SW 1271 (cell line): ENCODE data around the gene TP53INP2.
"Not testable (repeated sequence)": the region's sequence is repeated elsewhere in the genome, so short reads cannot be mapped to it uniquely, and the experiment has no call there.

Experiments
- DNase-seq, 2 experiments: peaks; one replicate each; lab custom pipeline; 2025; lab: John Stamatoyannopoulos, UW

Gene TP53INP2, protein sequence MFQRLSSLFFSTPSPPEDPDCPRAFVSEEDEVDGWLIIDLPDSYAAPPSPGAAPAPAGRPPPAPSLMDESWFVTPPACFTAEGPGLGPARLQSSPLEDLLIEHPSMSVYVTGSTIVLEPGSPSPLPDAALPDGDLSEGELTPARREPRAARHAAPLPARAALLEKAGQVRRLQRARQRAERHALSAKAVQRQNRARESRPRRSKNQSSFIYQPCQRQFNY

DNA sequence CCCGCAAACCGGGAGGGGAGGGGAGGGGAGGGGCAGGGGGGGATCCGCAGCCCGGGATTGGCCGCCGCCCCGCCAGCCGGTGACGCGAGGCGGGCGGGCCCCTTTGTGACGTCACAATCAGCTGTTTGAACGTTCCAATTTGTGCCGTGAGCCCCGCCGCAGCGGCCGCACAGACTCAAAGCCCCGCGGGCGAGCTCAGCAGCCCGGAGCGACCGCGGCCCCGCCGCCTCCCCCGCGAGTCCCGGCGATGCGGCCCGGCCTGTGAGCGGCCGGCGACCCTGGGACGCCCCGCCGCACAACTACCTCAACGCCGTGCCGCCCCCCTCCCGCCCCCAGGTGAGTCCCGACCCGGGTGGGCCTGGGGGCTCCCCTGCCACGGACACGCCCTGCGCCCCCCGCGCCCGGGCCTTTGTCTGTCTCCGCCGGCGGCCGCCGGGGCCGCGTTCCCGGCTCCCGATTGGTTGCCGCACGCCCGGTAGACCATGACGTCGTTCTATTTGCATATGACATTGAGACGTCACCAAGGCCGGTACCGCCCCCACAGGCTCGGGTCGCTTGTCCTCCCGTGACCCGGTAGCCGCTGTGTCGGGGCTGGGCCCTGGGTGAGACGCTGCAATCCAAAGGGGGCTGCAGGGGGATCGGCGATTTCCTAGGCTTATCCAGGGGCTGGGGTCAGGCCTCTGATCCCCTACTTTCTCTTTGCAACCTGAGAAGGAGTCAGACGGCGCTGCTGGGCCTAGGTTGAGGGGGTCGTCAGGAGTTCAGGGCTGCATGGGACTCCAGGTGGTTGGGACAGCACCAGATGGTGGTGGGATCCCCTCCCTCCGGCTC lies at the start of gene TP53INP2:
Gene TP53INP2 (plus strand): TSS at position 168 of the 831 bp plus-strand sequence. CDS start 4,396 bp downstream, outside the sequence.
- peak; percentile 95 to 98 for DNase-seq

DNA sequence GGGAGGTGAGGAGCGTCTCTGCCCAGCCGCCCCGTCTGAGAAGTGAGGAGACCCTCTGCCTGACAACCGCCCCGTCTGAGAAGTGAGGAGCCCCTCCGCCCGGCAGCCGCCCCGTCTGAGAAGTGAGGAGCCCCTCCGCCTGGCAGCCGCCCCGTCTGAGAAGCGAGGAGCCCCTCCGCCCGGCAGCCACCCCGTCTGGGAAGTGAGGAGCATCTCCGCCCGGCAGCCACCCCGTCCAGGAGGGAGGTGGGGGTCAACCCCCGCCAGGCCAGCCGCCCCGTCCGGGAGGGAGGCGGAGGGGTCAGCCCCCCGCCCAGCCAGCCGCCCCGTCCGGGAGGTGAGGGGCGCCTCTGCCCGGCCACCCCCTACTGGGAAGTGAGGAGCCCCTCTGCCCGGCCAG lies 45.5 kb upstream of the TP53INP2 start:
- not testable (repeated sequence) for DNase-seq

DNA sequence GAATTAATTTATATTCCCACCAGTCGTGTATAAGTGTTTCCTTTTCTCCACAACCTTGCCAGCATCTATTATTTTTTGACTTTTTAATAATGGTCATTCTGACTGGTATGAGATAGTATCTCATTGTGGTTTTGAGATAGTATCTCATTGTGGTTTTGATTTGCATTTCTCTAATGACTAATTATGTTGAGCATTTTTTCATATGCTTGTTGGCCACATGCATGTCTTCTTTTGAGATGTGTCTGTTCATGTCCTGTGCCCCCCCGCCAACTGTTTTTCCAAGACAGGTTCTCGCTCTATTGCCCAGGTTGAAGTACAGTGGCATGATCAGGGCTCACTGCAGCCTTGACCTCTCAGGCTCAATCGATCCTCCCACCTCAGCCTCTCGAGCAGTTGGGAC lies 42.3 kb upstream of the TP53INP2 start:
- not testable (repeated sequence) for DNase-seq

DNA sequence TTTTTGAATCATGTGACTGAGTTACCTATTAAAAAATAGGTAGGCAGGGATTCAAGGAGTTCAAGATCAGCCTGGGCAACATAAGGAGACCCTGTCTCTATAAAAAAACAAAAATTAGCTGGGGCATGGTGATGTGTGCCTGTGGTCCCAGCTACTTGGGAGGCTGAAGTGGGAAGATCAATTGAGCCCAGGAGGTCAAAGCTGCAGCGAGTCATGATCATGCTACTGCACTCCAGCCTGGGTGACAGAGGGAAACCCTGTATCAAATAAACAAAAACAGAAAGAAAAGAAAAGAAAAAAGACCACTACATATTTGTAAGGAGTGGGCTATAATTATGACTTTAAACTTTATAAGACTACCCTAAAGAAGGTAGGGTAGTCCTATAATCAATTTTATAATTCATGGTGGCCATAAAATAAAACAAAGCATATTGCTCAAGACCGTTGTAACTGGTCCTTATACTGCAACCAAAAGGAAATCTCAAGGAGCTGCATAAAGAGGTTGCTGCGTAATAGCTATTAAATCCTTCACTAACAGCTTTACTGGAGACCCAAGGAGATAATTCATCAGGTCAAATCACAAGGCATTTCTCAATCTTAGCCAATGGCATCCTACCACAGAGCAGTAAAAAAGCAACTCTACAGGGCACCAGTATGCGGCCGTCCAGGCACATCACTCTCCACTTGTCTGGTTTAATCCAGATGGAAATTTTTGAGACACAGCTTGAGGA lies 40.8 kb upstream of the TP53INP2 start:
- DNase-seq: no peak

DNA sequence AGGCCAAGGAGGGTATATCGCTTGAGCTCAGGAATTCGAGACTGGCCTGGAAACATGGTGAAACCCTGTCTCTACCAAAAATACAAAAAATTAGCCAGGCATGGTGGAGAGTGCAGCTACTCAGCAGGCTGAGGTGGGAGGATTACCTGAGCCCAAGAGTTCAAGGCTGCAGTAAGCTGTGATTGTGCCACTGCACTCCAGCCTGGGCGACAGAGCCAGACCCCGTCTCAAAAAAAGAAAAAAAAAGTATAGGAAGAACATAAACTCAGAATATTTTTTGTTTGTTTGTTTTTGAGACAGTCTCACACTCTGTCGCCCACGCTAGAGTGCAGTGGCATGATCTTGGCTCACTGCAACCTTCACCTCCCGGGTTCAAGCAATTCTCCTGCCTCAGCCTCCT lies 39.4 kb upstream of the TP53INP2 start:
- not testable (repeated sequence) for DNase-seq

DNA sequence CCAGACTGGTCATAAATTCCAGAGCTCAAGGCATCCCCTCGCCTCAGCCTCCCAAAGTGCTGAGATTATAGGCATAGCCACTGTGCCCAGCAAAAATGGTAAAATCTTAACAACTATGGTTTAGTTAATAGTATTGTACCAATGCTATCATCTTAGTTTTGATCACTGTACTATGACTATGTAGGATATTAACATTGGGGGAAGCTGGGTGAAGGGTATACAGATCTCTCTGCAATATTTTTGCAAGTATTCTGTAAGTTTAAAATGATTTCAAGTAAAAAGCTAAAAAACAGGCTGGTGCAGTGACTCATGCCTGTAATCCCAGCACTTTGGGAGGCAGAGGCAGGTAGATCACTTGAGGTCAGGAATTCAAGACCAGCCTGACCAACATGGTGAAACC lies 35.0 kb upstream of the TP53INP2 start:
- DNase-seq: no peak

DNA sequence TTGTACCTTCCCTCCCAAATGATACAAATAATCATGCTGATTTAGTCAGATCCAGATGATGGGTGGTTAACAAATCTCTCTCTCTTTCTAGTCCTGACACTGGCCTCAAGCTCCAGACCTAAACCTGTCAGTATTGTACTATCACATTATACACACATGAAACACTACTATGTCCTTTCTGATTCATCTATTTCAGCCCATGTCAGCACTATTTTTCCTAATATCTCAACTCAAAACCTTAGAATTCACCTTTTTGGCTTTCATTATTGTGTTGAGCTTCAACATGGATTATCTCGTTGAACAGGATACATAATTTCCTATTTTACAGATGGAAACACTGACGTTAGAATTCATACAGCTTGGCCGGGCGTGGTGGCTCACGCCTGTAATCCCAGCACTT lies 30.7 kb upstream of the TP53INP2 start:
- no peak for DNase-seq

DNA sequence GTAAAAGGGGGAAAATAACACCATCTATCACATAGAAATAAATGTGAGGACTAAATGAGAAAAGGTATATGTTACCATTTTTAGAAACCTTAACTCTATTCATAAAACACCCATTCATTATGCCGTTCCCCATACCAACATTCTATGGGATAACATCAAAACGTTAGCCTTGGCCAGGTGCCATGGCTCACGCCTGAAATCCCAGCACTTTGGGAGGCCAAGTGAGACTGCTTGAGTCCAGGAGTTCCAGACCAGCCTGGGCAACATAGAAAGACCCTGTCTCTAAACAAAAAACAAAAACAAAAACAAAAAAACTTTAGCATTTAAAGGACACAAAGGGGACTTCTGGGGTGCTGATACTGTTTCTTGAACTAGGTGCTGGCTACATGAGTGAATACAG lies 28.6 kb upstream of the TP53INP2 start:
- DNase-seq: no peak

DNA sequence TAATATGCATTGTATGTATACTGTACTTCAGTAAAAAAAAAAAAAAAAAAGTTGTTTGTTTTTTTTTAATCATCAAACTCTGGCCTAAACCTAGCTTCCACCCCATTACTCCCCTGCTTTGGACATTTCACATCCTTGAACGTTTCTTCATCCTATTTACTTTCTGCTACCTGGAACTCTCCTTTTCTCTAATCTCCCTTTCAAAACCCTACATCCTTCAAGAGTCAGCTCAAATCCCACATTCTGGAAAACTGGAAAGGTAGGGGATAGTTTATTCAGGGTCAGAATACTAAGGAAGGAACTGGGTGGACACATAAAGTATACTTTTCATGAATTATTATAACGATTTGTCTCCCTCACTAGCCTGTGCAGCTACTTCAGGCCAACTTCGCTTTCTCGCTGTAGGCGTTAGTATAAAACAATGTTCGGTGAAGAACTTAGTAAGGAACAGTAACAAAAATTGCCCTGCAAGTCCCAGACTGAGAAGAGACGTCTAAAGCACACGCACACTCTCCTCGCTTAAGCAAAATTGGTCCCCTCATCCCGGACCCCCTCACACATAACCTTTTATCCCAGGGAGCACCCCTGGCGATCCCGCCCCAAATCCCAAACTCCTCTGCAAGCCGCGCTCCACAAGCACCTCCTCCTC lies 28.0 kb upstream of the TP53INP2 start:
- DNase-seq: no peak

DNA sequence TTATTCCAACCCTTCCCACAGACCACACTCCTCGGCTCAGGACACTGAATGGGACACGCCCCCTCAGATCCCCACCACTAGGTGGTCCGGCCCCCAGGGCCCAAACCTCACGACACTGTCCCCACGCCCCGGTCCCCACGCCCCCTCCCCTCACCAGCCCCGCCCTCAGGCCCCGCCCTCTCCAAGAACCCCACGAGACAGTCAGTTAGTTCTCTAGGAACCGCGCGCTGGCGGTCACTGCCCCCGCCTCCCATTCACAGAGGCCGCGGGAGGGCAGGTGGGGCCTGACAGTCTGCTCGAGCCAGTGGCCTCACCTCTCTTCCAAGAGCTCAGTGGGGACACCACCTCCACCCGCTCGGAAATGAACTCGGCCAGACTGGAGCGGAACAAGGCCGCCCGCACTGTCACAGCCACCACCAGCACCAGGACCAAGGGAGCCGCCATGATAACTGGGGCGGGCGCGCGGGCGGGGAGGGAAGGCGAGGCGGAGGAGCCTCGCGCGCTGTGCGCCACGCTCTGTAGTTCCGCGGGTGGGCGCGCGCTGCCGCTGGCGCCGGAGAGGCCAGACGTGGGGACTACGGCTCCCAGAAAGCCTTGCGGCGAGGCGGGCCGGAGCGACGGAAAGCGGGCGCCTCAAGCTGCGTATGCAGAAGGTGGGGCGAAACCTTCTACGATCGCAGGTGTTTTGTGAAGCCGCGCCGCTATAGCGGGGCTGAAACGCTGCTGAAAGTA lies 27.3 kb upstream of the TP53INP2 start, which contains the start of gene PIGU:
Gene PIGU (minus strand): TSS at position 451 of the 732 bp plus-strand sequence. CDS start 7 bp downstream, at position 444.
- peak; percentile 100 for DNase-seq

DNA sequence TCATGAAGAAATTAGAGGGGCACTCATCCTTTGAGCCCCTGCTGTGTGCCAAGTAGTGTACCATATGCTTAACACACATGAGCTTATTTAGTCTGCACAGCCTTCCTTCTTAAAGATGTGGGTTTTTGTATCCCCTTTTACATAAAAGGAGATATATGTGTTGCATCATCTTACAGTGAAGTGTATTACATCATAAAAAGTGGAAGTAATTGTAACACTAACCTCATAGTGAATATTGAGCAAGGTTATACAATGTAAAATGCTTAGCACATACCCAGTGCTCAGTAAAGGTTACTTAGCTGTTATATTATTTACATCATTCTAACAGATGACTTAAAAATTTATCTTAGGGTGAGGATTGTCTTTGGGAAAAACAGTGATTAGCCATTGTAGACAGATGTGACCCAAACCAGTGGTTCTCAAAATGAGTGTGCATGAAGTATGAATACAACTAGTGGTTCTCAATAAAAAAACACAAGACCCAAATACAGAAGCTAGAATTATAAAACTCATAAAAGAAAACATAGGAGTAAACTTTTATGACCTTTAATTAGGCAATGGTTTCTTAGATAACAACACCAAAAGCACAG lies 23.5 kb upstream of the TP53INP2 start:
- DNase-seq: no peak

DNA sequence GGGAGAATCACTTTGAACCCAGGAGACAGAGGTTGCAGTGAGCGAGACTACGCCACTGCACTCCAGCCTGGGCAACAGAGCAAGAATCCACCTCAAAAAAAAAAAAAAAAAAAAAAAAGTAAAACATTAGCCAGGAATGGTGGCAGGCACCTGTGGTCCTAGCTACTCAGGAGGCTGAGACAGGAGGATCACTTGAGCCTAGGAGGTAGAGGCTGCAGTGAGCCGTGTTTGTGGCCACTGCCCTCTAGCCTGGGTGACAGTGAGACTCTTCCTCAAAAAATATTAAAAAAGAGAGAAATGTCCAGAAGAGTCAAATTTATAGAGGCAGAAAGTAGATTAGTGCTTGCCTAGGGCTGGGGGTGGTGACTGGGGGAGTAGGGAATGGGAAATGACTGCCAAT lies 20.5 kb upstream of the TP53INP2 start:
- no peak for DNase-seq

DNA sequence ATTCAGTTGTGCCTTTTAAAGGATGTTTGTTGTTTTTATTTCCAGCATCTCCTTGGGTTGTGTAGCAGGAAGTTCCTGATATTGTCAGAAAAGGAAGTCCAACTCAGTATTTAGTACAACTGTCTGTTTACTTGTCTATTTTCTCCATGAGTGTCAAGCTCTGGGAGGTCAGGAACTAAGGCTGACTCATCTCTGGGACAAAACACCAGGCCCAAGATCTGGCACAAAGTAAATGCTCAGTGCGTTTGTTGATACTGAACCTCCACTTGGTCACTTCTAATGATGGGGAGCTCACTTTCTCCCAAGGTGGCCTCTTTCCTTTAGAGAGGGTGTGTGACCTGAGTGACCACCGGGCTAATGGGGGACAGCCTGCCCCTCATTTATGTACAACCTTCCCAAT lies 14.7 kb upstream of the TP53INP2 start:
- no peak for DNase-seq

DNA sequence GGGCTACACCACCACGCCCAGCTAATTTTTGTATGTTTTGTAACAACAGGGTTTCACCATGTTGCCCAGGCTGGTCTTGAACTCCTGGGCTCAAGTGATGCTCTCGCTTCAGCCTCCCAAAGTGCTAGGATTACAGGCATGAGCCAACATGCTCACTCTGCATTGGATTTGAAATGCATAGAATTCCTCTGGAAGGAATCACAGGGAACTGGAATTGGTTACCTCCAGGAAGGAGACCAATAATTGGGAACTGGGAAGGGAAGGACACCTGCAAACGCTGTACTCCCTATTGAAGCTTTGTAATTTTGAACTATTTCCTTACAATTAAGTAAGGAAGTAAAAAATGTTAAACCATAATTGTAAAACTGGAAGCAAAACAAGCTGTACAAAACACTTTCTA lies 12.3 kb upstream of the TP53INP2 start:
- no peak for DNase-seq

DNA sequence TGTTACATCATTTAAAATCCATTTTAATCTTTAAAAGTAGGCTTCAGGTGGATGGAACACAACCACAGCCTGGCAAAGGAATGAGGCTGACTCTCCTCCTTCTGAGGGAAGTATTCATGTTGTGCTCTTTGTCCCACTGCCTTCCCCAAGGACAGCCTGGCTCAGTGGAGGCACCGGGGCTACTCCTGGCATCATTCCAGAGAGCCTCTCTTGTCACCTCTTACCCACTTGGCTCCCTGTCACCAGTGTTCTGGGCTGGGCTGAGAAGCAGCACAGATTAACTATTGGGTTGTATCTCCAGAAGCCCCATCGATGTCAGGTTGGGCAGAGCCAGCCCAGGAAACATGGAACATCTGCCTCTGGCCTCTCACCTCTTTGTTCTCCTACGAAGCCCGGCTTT lies 10.7 kb upstream of the TP53INP2 start:
- DNase-seq: no peak

DNA sequence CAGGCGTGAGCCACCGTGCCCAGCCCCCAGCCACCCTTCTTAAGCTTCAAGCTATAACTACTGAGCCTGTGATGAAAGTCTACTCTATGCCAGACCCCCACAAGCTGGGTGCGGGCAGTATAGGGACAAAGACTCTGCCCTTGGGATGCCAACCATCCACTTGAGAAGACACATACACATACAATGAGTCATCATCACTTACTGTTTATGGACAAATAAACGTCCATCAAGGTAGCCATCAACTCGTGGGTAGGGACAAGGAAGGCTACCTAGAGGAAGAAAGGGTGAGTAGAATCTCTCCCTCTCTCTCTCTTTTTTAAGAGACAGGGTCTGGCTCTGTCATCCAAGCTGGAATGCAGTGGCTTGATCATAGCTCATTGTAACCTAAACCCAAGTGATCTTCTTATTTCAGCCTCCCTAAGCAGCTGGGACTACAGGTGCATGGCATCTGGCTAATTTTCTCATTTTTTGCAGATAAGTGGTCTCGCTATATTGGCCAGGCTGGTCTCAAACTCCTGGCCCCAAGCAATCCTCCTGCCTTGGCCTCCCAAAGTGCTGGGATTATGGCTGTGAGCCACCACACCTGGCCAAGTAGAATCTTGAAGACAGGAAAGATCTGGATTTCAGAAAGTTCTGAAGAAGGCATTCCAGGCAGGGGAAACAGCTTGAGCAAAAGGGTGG lies 2.6 kb upstream of the TP53INP2 start:
- no peak for DNase-seq

DNA sequence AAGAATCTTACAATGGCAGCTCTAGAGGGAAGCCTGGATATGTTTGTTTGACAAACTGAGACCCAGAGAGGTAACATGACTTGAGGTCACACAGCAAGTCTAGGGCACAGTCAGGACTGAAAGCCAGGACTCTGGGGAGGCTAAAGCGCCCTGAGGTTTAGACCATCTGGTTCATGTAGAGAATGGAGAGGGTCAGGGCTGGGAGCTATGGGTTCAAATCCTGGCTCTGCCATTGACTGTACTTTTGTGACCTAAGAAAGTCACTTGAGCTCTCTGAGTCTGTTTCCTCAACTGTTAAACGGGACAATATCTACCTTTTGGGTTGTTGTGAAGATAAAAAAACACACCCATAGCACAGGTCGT lies 1.1 kb upstream of the TP53INP2 start:
- DNase-seq: no peak

DNA sequence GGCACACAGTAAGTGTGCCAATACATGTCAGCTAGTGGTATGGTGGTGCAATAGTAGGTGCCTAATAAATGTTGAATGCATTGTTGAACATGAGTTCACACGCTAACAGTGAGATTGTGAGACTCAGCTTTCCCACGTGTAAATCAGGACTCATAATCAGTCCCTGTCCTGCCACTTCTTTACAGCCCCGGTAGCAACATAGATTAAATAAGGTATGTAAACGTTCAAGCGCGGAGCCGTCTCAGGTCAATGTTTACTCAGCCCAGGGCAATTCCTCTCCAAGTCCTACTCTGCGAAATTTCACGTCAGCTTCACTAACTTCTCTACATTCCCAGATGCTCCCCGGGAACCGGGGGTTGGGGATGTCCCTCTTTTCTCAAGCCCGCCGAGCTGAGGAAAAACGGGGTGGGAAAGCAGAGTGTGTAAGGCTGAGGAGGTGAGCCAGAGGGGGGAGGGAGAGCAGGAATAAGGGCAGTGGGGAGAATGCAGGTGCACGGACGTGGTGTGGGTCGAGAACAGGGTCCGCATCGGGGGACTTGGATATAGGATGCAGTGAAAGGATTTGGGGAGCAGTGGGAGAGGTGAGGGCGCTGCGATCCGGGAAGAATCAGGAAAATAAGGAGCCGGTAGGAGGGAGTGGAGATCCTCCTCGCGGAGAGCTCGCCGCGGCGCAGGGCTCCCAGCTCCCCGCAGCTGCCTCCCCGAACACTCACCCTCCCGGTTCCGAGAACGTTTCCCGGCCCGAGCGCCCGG lies 544 bp upstream of the TP53INP2 start:
- no peak for DNase-seq

DNA sequence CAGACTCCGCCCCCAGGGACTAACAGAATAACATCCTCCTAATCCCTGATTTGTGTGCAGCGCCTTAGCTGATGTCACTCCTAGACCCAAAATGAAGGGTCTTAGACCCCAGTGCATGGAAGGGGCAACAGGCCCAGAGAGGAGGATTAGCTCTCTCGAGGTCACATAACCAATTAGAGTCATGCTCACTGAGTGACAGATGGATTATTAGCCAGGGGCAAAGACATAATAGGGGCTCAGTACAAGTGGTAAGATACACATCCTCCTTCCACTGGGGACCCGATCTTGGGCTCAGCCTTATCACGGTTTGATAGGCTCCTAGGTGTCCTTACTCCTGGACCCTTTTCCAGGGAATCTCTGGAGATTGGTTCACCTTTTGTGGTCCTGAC lies 858 bp downstream of the TP53INP2 start:
- no peak for DNase-seq
